Neural cell (in vitro differentiated cells): ENCODE measurements around the gene ZNF562. TPM values are rescaled to one million over a fixed set of nuclear protein-coding genes. Genes with fewer than 3 reads are reported as not detected.
"Not testable (repeated sequence)": the region's sequence is repeated elsewhere in the genome, so short reads cannot be mapped to it uniquely, and the experiment has no call there.

ENCODE experiments used
- H2AFZ ChIP-seq: fragments of 200-600, 300-800 bp; sonication (generic), shearing (Covaris generic); 2 replicates; pipeline ENCODE4 v1.6.0; 2014; ENCODE audit warnings: low read depth, mild to moderate bottlenecking, antibody characterized with exemption, low read length, moderate library complexity
- H3F3A ChIP-seq: fragments of 200-600 bp; shearing (Covaris generic); 2 replicates; pipeline ENCODE4 v1.6.1; 2016; ENCODE audit warnings: mild to moderate bottlenecking, moderate library complexity, mixed read lengths, antibody characterized with exemption, low read length; ENCODE audit not compliant: insufficient read depth, poor library complexity, severe bottlenecking
- H3K27ac ChIP-seq: fragments of 200-600, 300-800 bp; sonication (generic), shearing (Covaris generic); 2 replicates; pipeline ENCODE4 v1.5.1; 2014; ENCODE audit warnings: mild to moderate bottlenecking, low read length, moderate library complexity
- H3K27me3 ChIP-seq: fragments of 300-800, 200-600 bp; sonication (generic), shearing (Covaris generic); 2 replicates; pipeline ENCODE4 v1.6.0; 2014; ENCODE audit warnings: mild to moderate bottlenecking, low read depth, low read length, moderate library complexity; ENCODE audit not compliant: insufficient read depth
- H3K36me3 ChIP-seq: fragments of 300-800, 200-600 bp; sonication (generic), shearing (Covaris generic); 2 replicates; pipeline ENCODE4 v1.5.1; 2014; ENCODE audit warnings: mild to moderate bottlenecking, antibody characterized with exemption, low read length, moderate library complexity; ENCODE audit not compliant: insufficient read depth
- H3K4me2 ChIP-seq: fragments of 300-800, 200-600 bp; sonication (generic), shearing (Covaris generic); 2 replicates; pipeline ENCODE4 v1.6.0; 2014; ENCODE audit warnings: mild to moderate bottlenecking, low read length
- H3K4me3 ChIP-seq: fragments of 300-800, 200-600 bp; sonication (generic), shearing (Covaris generic); 2 replicates; pipeline ENCODE4 v1.5.1; 2014; ENCODE audit warnings: mild to moderate bottlenecking, low read length, moderate library complexity
- H3K79me2 ChIP-seq: fragments of 200-600 bp; shearing (Covaris generic); replicated peaks from 2 replicates; pipeline ENCODE4 v1.6.0; 2014; ENCODE audit warnings: mild to moderate bottlenecking, low read length, moderate library complexity; ENCODE audit not compliant: insufficient read depth
- H3K9ac ChIP-seq: fragments of 300-800, 200-600 bp; sonication (generic), shearing (Covaris generic); 2 replicates; pipeline ENCODE4 v1.6.1; 2016; ENCODE audit warnings: mild to moderate bottlenecking, low read length, mixed read lengths
- H3K9me2 ChIP-seq: fragments of 200-600 bp; shearing (Covaris generic); 2 replicates; pipeline ENCODE4 v1.6.1; 2016; ENCODE audit warnings: mild to moderate bottlenecking, low read length, mixed read lengths; ENCODE audit not compliant: insufficient read depth
- H3K9me3 ChIP-seq: fragments of 200-600, 300-800 bp; sonication (generic), shearing (Covaris generic); 2 replicates; pipeline ENCODE4 v1.6.1; 2016; ENCODE audit warnings: mild to moderate bottlenecking, mixed run types, low read length, moderate library complexity, mixed read lengths
- H4K20me1 ChIP-seq: fragments of 200-600 bp; shearing (Covaris generic); 2 replicates; pipeline ENCODE4 v1.6.1; 2016; ENCODE audit warnings: mild to moderate bottlenecking, mixed run types; ENCODE audit not compliant: insufficient read depth
- CTCF ChIP-seq: fragments of 450-650 bp; IDR thresholded peaks from 2 replicates; pipeline ENCODE4 v1.5.1; 2014; ENCODE audit warnings: antibody characterized with exemption, mild to moderate bottlenecking, moderate library complexity; ENCODE audit not compliant: poor library complexity, severe bottlenecking
- EP300 ChIP-seq: fragments of 450-650 bp; conservative IDR thresholded peaks from 2 replicates; pipeline ENCODE4 v1.6.1; 2014; ENCODE audit warnings: antibody characterized with exemption, mild to moderate bottlenecking, moderate library complexity; ENCODE audit not compliant: poor library complexity, severe bottlenecking
- EZH2 ChIP-seq: fragments of 200-600, 300-800 bp; shearing (Covaris generic), sonication (generic); IDR thresholded peaks from 2 replicates; pipeline ENCODE4 v1.6.1; 2014; ENCODE audit warnings: antibody characterized with exemption, low read length, borderline replicate concordance, mild to moderate bottlenecking; ENCODE audit not compliant: insufficient read depth, poor library complexity, severe bottlenecking
- MXI1 ChIP-seq: fragments of 450-650 bp; conservative IDR thresholded peaks from 2 replicates; pipeline ENCODE4 v1.6.1; 2014; ENCODE audit warnings: antibody characterized with exemption, mild to moderate bottlenecking; ENCODE audit not compliant: poor library complexity, severe bottlenecking
- POLR2AphosphoS5 ChIP-seq: IDR thresholded peaks from 2 replicates; pipeline ENCODE4 v1.6.1; 2012
- RAD21 ChIP-seq: fragments of 450-650 bp; conservative IDR thresholded peaks from 2 replicates; pipeline ENCODE4 v1.6.1; 2014; ENCODE audit warnings: antibody characterized with exemption, mild to moderate bottlenecking, moderate library complexity
- REST ChIP-seq: IDR thresholded peaks from 2 replicates; pipeline ENCODE4 v1.6.1; 2012; ENCODE audit warnings: borderline replicate concordance
- SMC3 ChIP-seq: fragments of 450-650 bp; conservative IDR thresholded peaks from 2 replicates; pipeline ENCODE4 v1.6.1; 2014; ENCODE audit warnings: antibody characterized with exemption, mild to moderate bottlenecking, moderate library complexity; ENCODE audit not compliant: poor library complexity
- TAF1 ChIP-seq: IDR thresholded peaks from 2 replicates; pipeline ENCODE4 v1.6.1; 2012; ENCODE audit warnings: low read depth
- polyA plus RNA-seq: library from polyadenylated mRNA; depleted of rRNA; stranded (reverse); fragments of >200 nt; gene quantifications from 2 replicates; pipeline ENCODE4 v1.2.3, GENCODE V29; 2014

The ZNF562 gene
- polyA plus RNA-seq, 1 donor from 2014 or later: 0.01 TPM

- TF ChIP-seq EZH2: no peak
- no peak for TF ChIP-seq MXI1
- no peak for TF ChIP-seq REST
- no peak for TF ChIP-seq RAD21
- no peak for TF ChIP-seq SMC3
- TF ChIP-seq CTCF: no peak
- TF ChIP-seq POLR2AphosphoS5: no peak
- no peak for TF ChIP-seq EP300
- no peak for TF ChIP-seq TAF1
- Histone ChIP-seq H3K79me2 (no peaks in the 10 kb centered on the region), H3K9ac (no peak overlapping the region), H3K36me3 (no peaks in the 10 kb centered on the region), H3K9me3 (no peaks in the 10 kb centered on the region), H3K27me3 (no peaks in the 10 kb centered on the region), H3K4me2 (no peak overlapping the region), H3F3A (no peaks in the 10 kb centered on the region), H4K20me1 (no peaks in the 10 kb centered on the region), H2AFZ (no peak overlapping the region), H3K4me3 (no peak overlapping the region), H3K27ac (no peak overlapping the region), H3K9me2 (no peaks in the 10 kb centered on the region)
Measured at GRCh38 chr19:9700229-9700981, 25.5 kb upstream of the ZNF562 start.

- H4K20me1 ChIP-seq, H3K4me3 ChIP-seq, H3F3A ChIP-seq, H3K9me3 ChIP-seq, H3K27ac ChIP-seq, H3K79me2 ChIP-seq, H3K9ac ChIP-seq, H3K9me2 ChIP-seq, H3K36me3 ChIP-seq, H2AFZ ChIP-seq, H3K27me3 ChIP-seq, H3K4me2 ChIP-seq: not testable (repeated sequence)
Measured at GRCh38 chr19:9690301-9690700, 15.4 kb upstream of the ZNF562 start.

- H3K4me2 ChIP-seq, H4K20me1 ChIP-seq, H3K27me3 ChIP-seq, H2AFZ ChIP-seq, H3K9me2 ChIP-seq, H3K27ac ChIP-seq, H3K79me2 ChIP-seq, H3K9ac ChIP-seq, H3K36me3 ChIP-seq, H3F3A ChIP-seq, H3K9me3 ChIP-seq, H3K4me3 ChIP-seq: not testable (repeated sequence)
Measured at GRCh38 chr19:9679996-9680395, 5.1 kb upstream of the ZNF562 start.

- not testable (repeated sequence) for H3K79me2 ChIP-seq, H3K4me3 ChIP-seq, H4K20me1 ChIP-seq, H2AFZ ChIP-seq, H3K27ac ChIP-seq, H3K4me2 ChIP-seq, H3K9me2 ChIP-seq, H3K9ac ChIP-seq, H3K9me3 ChIP-seq, H3F3A ChIP-seq, H3K36me3 ChIP-seq, H3K27me3 ChIP-seq
Measured at GRCh38 chr19:9675358-9675901, 530 bp upstream of the ZNF562 start.
